GM10248 (cell line): ENCODE measurements around the gene SULT1A1.
"Not testable (repeated sequence)": the region's sequence is repeated elsewhere in the genome, so short reads cannot be mapped to it uniquely, and the experiment has no call there.

Experiments
- CTCF ChIA-PET: fragments of 300-600 bp; sonication (Branson Sonifier 250); formaldehyde crosslinking; extraction: SDS; loops from one replicate; lab custom pipeline; 2021; ENCODE audit warnings: antibody characterized with exemption; lab: Yijun Ruan, JAX
- POLR2A ChIA-PET: fragments of 350-650 bp; sonication (Branson Sonifier 250); formaldehyde crosslinking; extraction: SDS; loops from one replicate; lab custom pipeline; 2020; ENCODE audit warnings: antibody characterized with exemption; lab: Yijun Ruan, JAX
- DNase-seq: peaks from one replicate; pipeline ENCODE4 v3.0.0; 2012; ENCODE audit errors: extremely low spot score
- CTCF ChIP-seq: IDR thresholded peaks from 2 replicates; pipeline ENCODE4 v1.5.1; 2012; ENCODE audit warnings: mild to moderate bottlenecking, low read depth; ENCODE audit errors: extremely low read depth, missing control alignments, control extremely low read depth

The SULT1A1 gene

DNA sequence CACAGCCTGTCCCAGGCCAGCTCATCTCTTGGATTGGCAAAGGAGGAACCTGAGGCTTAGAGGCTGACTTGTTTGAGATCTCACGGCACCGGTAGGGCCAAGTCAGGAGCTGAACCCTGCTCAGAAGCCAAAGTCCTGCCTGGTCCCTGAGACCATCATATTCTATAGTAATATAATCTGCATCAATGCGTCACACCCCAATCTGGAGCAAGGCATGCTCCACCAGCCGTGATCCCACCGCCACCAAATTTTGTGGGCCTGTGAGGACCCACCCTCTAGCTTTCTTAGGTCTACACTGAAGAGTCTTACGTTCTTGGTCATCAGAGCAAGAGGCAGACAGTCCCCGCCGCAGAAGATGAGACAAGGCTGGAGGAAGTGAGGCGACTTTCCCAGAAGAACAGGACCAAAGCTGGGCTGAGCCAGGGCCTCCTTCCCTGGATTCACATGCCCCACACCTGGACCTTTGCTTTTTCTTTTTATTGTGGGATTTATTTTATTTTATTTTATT lies 2.7 kb downstream of the SULT1A1 start:
- TF ChIP-seq CTCF, result no peak
- no peak for DNase-seq
- ChIA-PET CTCF (no interaction called here), POLR2A (no interaction called here)

DNA sequence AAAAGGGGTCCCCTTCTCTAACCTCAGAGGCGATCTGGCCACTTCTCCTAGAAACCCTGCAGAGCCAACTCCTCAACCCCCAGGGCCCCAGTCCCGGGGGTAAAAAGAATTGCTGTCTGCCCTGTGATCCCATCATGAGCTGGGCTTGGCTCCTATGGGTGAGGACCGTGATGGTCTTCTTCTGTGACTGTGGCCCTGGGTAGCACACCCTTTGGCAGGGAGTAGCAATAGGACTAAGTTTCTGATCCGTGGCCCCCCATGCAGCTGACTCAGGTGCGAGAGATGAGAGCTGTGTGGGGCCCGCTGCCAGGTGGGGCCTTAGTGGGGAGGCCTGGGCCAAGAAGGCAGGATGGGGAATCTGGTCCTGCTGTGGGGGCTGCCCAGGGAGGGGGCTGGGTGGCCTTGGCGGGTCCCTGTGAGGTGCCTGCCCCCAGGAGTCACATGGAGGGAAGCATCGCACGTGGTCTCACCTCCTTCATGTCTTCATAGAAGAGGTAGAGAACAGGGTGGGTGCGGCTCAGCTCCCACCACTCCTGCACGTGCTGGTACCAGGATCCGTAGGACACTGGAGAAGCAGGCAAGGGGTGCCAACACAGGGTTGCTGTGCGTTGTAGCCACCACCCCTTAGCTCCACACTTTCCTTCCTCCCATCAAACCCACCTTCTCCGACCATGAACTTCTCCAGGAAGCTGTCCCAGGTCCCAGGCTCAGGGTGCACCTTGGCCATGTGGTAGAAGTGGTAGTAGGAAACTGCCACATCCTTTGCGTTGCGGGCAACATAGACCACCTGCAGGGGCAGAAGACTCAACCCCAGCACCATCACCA lies 3.3 kb downstream of the SULT1A1 start:
- POLR2A ChIA-PET, result no interaction called here
- no peak for TF ChIP-seq CTCF
- DNase-seq, result no peak
- CTCF ChIA-PET, result interaction anchor here (1.0 kb wide), 1 partner anchor 51 kb away, joined by 3 read pairs; no protein-coding TSS in a partner anchor

DNA sequence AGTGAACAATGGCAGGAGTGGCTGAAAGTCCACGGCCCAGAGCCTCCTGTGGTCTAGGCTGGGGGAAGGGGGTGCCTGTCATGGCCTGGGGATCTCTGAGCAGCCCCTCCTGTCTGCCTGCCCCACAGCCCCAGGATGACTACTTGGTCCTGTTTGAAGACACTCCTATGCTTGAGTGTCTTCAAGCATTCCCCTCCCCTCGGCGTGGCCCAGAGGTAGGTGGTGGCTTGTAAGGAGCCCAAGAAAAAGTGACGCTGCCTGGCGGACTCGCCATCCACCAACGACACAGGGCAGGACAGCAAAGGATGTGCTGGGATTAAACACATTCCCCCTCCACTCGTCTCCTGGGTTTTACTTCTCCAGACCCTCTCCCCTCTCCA lies 5.7 kb downstream of the SULT1A1 start:
- no peak for TF ChIP-seq CTCF
- CTCF ChIA-PET, result interaction anchor here (1.1 kb wide), 1 partner anchor 12 kb away, joined by 5 read pairs; no protein-coding TSS in a partner anchor
- POLR2A ChIA-PET, result interaction anchor here (0.5 kb wide), 1 partner anchor 259 kb away, joined by 5 read pairs; no protein-coding TSS in a partner anchor
- DNase-seq, result no peak

GRCh38 chr16:28603381-28604185 lies 6.3 kb downstream of the SULT1A1 start:
- ChIA-PET POLR2A (interaction anchor here (0.5 kb wide), 1 partner anchor 259 kb away, joined by 5 read pairs; no protein-coding TSS in a partner anchor), CTCF (interaction anchor here (1.1 kb wide), 1 partner anchor 12 kb away, joined by 5 read pairs; no protein-coding TSS in a partner anchor)
- no peak for TF ChIP-seq CTCF
- no peak for DNase-seq

DNA sequence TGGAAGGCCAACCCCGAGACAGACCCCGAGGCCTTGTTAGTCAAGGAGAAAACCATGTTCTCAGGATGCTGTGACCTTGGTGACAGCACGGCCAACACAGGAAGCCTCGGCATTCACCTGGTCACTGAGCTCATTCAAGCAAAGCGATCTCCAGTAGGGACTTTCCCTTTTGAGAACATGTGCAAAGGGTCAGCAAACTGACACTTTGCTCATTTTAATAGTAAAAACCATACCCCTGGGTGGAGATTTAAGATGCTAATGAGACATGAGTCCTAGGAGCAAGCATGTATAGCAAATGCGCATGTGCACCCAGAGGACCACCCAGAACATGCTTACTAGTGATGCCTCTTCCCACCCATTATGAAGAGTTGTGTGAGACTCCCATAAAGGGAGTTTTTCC lies 7.3 kb downstream of the SULT1A1 start:
- POLR2A ChIA-PET, result no interaction called here
- no peak for DNase-seq
- CTCF ChIA-PET, result no interaction called here
- no peak for TF ChIP-seq CTCF

- POLR2A ChIA-PET, CTCF ChIA-PET, DNase-seq: not testable (repeated sequence)
These were observed 7.8 kb downstream of the SULT1A1 start for GRCh38 chr16:28602062-28602461.

- DNase-seq, POLR2A ChIA-PET, CTCF ChIA-PET: not testable (repeated sequence)
These were observed 8.3 kb downstream of the SULT1A1 start for GRCh38 chr16:28601589-28601988.

DNA sequence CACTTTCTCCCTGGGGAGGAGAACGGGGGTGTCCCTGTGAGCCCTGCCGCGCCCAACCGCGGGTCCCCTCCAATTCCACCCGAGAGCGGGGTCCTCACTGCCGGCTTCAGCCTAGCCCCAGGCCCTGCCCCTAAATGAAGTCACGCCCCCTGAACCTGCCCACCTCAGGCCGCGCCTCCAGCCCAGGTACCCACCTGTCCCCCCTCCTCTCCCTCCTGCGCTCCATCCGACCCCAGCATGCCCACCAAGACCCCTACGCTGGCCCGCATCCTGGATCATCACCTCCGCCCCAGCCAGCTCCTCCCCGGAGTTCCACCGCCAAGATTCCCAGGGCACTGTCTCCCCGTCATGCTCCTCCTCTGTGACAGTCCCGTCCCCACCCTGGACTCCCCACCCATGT lies 8.9 kb downstream of the SULT1A1 start:
- CTCF ChIA-PET, POLR2A ChIA-PET, DNase-seq: not testable (repeated sequence)

- DNase-seq, CTCF ChIA-PET, POLR2A ChIA-PET: not testable (repeated sequence)
These were observed 10.2 kb downstream of the SULT1A1 start for GRCh38 chr16:28599377-28600285.
